Dedifferentiated amniotic fluid mesenchymal stem cell (primary cell): ENCODE results near the gene PWP2.
"Not testable (repeated sequence)": the region's sequence is repeated elsewhere in the genome, so short reads cannot be mapped to it uniquely, and the experiment has no call there.

ENCODE experiments used
- DNase-seq: peaks from one replicate; pipeline ENCODE4 v3.0.0-alpha.2; 2016; ENCODE audit errors: extremely low spot score

PWP2 gene

DNA sequence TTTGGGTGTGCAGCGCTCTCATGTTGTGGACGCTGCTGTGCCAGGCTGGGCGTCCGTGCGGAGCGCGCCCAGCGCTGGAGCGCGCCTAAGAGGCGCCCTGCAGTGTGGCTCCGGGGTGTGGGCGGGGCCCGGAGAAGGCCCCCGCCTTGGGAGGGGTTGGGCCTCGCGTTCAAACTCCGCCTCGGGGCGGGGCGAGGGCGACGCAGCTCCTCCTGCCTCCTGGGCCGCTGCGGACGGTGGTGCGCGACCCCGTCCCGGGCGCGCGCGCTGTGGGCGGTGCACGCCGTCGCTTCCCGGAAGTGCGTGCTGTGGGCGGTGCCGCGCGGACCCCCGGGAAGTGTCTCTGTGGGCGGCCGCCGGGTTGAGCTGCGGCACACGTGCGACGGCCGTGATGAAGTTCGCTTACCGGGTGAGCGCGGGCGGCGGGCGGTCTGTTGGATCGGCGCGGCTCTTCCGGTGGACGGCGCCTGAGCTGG is at the start of gene PWP2:
Gene PWP2 (plus strand): TSS at position 374 of the 476 bp plus-strand sequence. CDS start 18 bp downstream, at position 392.
- DNase-seq, result not testable (repeated sequence)

DNA sequence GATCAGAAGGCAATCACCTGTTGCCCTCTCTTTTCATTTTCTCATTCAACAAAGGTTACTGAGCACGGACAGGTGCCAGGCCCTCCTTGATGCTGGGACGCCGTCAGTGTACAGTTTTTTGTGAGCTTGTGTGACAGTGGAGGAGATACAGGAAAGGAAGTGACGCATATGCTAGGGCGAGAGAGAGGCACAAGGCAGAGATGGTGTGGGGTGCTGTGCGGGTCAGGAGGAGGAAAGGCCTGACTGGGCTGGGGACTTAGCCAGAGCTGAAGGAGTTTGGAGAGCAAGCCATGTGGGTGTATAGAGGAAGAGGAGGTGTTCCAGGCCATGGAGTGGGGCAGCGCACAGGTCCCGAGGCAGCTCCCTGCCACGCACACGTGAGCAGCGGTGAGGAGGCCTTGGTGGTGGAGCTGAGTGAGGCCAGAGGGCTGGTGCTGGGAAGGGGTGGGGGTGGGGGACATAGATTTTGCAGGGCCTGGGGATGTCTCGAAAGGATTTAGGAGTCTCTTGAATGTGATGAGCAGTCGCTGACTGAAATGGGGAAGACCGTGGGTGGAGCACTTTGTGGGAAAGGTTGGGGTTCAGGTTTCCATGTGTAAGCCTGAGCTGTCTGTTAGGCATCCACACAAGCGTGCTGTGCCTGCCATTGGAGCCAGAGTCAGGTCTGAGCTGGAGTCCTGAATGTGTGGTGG is 49.1 kb upstream of the PWP2 start:
- no peak for DNase-seq

DNA sequence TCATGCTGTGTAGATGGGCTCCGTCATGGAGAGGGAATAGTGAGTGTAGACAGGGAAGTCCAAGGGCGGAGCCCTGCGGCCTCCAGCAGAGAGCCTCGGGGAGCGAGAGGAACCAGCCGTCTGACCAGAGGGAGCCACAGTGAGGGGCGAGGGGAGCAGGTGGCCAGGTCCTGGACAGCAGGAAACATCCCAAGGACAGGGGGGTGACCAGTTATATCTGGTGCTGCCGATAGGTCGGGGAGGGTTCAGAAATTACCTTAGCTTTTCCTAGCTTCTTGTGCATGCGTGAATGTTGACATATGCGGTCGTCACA is 48.6 kb upstream of the PWP2 start:
- DNase-seq, result no peak

GRCh38 chr21:44058981-44059380 is 48.2 kb upstream of the PWP2 start:
- DNase-seq, result no peak

DNA sequence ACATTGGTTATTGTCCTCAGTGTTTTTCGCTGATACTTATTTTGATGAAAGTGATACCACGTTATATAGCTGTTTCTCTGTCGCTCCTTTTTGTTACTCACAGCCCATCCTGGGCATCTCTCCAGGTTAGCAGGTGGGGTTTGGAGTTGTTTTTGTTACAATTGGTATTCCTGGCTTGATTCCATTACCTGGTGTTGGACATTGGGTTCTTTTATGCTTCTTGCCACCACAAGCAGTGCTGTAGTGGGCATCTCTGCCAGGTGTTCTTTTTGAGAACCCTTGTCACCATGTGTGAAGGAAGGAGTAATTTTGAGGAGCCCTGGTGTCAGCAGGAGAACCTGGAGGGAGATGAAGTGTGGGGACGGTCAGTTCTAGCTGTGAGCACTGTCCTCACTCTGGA is 47.5 kb upstream of the PWP2 start:
- DNase-seq, result no peak

DNA sequence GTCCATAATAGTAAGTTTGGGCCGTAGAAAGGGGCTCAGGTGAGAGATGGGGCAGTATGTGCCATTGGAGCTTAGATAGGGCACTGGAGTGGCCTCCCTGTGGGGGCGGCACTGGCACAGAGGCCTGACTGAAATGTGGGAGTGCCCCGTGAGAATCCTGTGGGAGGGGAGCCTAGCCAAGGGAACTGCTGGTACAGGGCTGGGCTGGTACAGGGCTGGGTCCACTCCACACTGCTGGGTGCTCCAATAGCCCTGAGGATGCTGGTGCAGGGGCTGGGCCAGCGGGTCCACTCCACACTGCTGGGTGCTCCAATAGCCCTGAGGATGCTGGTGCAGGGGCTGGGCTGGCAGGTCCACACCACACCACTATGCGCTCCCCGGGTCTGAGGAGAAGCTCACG is 44.8 kb upstream of the PWP2 start:
- no peak for DNase-seq

GRCh38 chr21:44063151-44063912 is 43.9 kb upstream of the PWP2 start:
- DNase-seq, result no peak

DNA sequence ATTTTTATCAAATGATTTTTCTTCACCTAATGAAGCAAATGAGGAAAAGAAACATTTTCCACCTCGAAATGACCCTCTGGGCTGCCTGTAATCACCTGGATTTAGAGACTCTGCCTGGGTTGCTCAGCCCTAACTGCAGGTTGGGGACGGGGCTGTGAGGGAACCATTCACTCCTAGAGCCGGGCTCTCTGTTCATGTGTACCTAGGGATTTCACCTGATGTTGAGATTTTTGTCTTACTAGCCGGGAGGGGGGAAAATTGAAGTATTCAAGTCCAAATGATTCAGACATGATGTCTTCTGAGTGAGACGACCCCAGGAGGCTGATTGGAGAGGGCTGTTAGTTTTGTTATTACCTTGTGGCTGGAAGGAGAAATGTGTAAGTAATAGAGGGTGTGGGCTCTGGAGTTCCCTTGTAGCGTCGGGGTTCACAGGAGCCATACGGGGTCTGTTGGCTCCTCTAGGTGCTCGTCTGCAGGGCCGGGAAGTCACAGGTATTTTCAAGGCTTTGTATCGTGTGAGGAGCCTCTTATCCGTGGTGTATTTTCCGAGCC is 42.3 kb upstream of the PWP2 start:
- DNase-seq, result no peak

DNA sequence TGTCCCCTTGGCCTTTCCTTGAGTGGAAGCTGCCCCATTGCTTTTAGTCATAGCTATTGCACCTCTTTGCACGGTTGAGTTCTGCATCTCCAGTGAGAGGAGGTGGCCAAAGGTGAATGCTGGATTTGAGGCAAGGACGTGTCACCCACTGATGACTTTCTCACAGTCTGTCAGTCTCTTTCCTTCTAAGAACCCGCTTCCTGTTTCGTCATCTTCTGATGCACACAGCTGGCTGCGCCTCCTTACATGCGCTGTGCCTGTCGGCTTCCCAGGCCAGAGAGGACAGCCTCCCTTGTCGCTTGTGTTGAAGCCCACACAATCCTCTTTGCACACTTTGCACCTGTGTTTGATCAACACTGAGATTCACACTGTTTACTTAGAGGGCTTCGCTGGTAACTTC is 41.8 kb upstream of the PWP2 start:
- DNase-seq, result no peak

DNA sequence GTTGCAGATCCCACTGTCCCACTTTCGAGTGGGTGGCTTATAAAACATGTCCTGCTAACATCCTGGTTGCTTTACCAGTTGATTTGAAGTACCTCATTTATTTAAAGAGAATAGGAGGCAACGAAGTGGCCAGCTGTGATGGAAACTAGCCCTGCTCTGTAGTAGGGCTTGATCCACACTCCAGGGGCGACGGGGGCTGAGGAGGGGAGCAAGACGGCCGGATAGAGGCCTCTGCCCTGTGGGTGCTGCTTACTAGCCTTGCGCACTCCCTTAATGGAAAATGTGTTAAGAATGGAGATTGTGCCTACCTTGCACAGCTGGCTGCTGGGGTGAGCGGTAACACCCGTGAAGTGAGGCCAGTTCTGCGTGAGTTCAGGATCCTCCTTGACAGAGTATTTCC is 41.1 kb upstream of the PWP2 start:
- DNase-seq, result no peak

DNA sequence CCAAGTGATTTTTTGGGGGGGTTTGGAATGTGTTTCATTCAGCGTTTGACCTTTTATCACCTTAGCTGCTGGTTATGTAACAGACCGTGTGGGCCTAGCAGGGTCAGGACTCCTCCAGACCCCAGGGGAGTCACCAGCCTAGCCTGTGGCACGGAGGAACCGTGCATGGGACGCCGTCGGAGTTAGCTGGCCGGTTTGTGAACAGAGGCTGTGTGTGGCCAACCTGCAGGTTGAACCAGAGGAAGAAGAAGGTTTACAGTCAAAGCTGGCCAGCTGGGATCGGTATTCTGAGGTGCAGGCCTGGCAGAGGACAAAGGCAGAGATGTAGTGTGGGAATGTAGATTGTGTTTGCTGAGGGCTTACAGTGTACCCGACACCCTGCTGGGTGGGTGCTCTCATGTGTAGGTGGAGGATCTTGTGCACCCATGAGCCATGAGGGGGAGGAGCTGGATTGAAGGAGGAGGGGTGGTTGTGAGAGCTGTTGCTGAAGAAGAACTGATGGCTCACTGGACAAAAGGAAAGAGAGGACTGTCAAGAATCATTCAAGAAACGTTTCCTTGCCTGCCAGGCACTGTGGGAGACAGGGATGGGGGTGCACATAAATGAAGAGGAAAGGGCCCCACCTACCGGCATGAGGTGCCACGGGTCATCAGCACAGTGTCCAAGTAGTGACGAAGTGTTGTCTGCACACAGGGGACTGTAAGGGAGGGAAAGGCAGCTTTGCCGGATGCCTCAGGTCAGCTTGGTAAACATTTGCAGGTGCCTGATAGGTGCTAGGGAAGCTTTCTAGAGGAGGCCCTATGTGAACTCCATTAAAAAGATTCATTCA is 40.0 kb upstream of the PWP2 start:
- DNase-seq, result no peak

- DNase-seq, result no peak
These were observed 36.8 kb upstream of the PWP2 start for GRCh38 chr21:44070391-44070790.

- no peak for DNase-seq
These were observed 35.7 kb upstream of the PWP2 start for GRCh38 chr21:44071359-44072104.

- DNase-seq, result no peak
These were observed 35.1 kb upstream of the PWP2 start for GRCh38 chr21:44072111-44072510.

- no peak for DNase-seq
These were observed 32.8 kb upstream of the PWP2 start for GRCh38 chr21:44074315-44074958.

- DNase-seq, result no peak
These were observed 30.9 kb upstream of the PWP2 start for GRCh38 chr21:44076316-44076715.

- DNase-seq, result no peak
These were observed 28.7 kb upstream of the PWP2 start for GRCh38 chr21:44078411-44078981.

- no peak for DNase-seq
These were observed 27.8 kb upstream of the PWP2 start for GRCh38 chr21:44079446-44079845.

GRCh38 chr21:44079846-44080245 is 27.4 kb upstream of the PWP2 start:
- DNase-seq, result no peak

DNA sequence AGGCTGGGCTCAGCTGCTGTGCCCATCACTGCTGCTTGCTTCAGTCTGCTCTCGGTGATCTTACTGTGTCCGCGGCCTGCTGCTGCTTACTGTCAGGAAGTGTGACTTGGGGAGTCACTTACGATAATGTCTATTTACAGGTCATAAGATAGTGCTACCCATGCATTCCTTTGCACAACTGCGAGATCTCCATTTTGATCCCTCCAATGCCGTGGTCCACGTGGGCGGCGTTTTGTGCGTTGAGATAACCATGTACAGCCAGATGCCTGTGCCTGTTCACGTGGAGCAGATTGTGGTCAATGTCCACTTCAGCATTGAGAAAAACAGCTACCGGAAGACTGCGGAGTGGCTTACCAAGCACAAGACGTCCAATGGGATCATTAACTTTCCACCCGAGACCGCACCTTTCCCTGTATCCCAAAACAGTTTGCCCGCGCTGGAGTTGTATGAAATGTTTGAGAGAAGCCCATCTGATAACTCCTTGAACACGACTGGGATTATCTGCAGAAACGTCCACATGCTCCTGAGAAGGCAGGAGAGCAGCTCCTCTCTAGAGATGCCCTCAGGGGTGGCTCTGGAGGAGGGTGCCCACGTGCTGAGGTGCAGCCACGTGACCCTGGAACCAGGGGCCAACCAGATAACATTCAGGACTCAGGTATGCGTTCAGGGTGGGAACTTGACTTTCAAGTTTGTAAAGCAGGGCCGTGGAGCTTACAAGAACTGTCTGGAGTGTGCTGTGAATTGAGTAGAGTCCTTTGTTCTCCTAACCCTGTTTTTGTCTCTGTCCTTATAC is 24.4 kb upstream of the PWP2 start:
- DNase-seq, result no peak
